Spleen (tissue), 7 donors: Measurements from ENCODE around the gene RPS23.

Source experiments
- POLR2A ChIP-seq, 3 donors: fragments of 450-650 bp; IDR thresholded peaks; one replicate each; pipeline ENCODE4 v1.5.1; 2017; ENCODE audit warnings: antibody characterized with exemption in 3 of 3, mild to moderate bottlenecking in 1 of 3
- POLR2AphosphoS5 ChIP-seq, 3 donors: sonication (generic); formaldehyde crosslinking; IDR thresholded peaks; one replicate each; pipeline ENCODE4 v1.5.1; 2017; ENCODE audit warnings: antibody characterized with exemption in 3 of 3
- TF ChIP-seq, protein P1 (sequence below), 11 experiments: fragments of 200-600 bp in 7 of 11; fragments of 450-650 bp in 4 of 11; sonication (generic) in 4 of 11; IDR thresholded peaks in 8 of 11; conservative IDR thresholded peaks in 3 of 11; 1 replicate in 7 of 11; 2 replicates in 4 of 11; pipeline versions ENCODE4 v1.4.0 to v1.8.0; 2016 to 2021; ENCODE audit warnings: antibody characterized with exemption in 11 of 11, inconsistent platforms in 4 of 11, mild to moderate bottlenecking in 1 of 11
- donor health status: DM: no; HTN: no; CAD: no; lungs with moderate emphysema.
- donor health status: DM: no; HTN: no; CAD: no.
- donor health status: DM: no; HTN: no; CAD: no.

DNA sequence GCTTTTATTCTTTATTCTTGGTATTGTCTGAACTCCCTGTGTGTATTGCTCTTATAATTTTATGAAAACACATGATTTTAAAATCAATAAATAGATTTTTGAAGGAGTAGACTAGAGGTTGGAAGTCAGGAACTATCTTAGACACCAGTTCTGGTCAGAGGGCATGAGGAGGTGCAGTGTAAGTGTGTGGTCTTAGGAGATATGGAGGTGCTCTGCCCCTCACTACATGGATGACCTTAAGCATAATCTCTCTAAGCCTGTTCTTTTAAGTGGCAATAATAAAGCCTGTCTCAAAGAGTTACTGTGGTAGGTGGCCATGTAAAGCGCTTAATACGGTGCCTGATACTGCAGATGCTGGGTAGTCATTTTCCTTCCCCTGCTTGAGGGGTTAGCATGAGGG lies 34.0 kb downstream of the RPS23 start:
- TF ChIP-seq POLR2A (IDR thresholded peaks at IDR 0.05) (no peak), POLR2AphosphoS5 (IDR thresholded peaks at IDR 0.05) (no peak)
- TF ChIP-seq, protein P1, sequence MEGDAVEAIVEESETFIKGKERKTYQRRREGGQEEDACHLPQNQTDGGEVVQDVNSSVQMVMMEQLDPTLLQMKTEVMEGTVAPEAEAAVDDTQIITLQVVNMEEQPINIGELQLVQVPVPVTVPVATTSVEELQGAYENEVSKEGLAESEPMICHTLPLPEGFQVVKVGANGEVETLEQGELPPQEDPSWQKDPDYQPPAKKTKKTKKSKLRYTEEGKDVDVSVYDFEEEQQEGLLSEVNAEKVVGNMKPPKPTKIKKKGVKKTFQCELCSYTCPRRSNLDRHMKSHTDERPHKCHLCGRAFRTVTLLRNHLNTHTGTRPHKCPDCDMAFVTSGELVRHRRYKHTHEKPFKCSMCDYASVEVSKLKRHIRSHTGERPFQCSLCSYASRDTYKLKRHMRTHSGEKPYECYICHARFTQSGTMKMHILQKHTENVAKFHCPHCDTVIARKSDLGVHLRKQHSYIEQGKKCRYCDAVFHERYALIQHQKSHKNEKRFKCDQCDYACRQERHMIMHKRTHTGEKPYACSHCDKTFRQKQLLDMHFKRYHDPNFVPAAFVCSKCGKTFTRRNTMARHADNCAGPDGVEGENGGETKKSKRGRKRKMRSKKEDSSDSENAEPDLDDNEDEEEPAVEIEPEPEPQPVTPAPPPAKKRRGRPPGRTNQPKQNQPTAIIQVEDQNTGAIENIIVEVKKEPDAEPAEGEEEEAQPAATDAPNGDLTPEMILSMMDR (IDR thresholded peaks at IDR 0.05 in 8 of 11, conservative IDR thresholded peaks at IDR 0.05 in 3 of 11), result no peak
